MCF 10A (cell line): ENCODE results near the gene SMIM3. TPM values are rescaled to one million over a fixed set of nuclear protein-coding genes. Genes with fewer than 3 reads are reported as not detected.
"Not testable (repeated sequence)": the region's sequence is repeated elsewhere in the genome, so short reads cannot be mapped to it uniquely, and the experiment has no call there.

Experiments used
- BruUV-seq: library from RNA; stranded (reverse); fragments of 400-500 nt; replicated peaks from 2 replicates; lab custom pipeline; 2021; lab: Mats Ljungman, UMichigan
- CTCF ChIA-PET: fragments of 300-600 bp; sonication (Branson Sonifier 250); formaldehyde crosslinking; extraction: SDS; loops from one replicate; lab custom pipeline; 2021; ENCODE audit warnings: antibody characterized with exemption, inconsistent platforms; lab: Yijun Ruan, JAX
- POLR2A ChIA-PET: fragments of 300-600, 350-650 bp; sonication (Branson Sonifier 250); formaldehyde crosslinking; extraction: SDS; loops from one replicate; lab custom pipeline; 2020; ENCODE audit warnings: antibody characterized with exemption, inconsistent platforms; lab: Yijun Ruan, JAX
- DNase-seq: peaks from one replicate; pipeline ENCODE4 v3.0.0-alpha.2; 2018; ENCODE audit not compliant: unreplicated experiment
- H3K27ac Mint-ChIP-seq: one replicate; pipeline ENCODE4 v1.8.0; 2022; ENCODE audit warnings: mild to moderate bottlenecking, low read depth, mixed read lengths; ENCODE audit not compliant: unreplicated experiment
- H3K27me3 Mint-ChIP-seq: one replicate; pipeline ENCODE4 v1.8.0; 2022; ENCODE audit warnings: mixed read lengths; ENCODE audit not compliant: insufficient read depth, unreplicated experiment
- H3K36me3 Mint-ChIP-seq: one replicate; pipeline ENCODE4 v1.8.0; 2022; ENCODE audit warnings: mild to moderate bottlenecking, moderate library complexity, mixed read lengths; ENCODE audit not compliant: insufficient read depth, unreplicated experiment
- H3K4me1 Mint-ChIP-seq: one replicate; pipeline ENCODE4 v1.8.0; 2022; ENCODE audit warnings: mixed read lengths; ENCODE audit not compliant: insufficient read depth, unreplicated experiment
- H3K4me3 Mint-ChIP-seq: one replicate; pipeline ENCODE4 v1.8.0; 2022; ENCODE audit warnings: mild to moderate bottlenecking, moderate library complexity, mixed read lengths; ENCODE audit not compliant: unreplicated experiment
- H3K9me3 Mint-ChIP-seq: one replicate; pipeline ENCODE4 v1.8.0; 2022; ENCODE audit warnings: mixed read lengths; ENCODE audit not compliant: unreplicated experiment
- CTCF ChIP-seq: fragments of 200-600 bp; IDR thresholded peaks from one replicate; pipeline ENCODE4 v1.8.0; 2022; ENCODE audit warnings: antibody characterized with exemption, mild to moderate bottlenecking; ENCODE audit not compliant: unreplicated experiment
- intact Hi-C: fragments of 100-400 bp; cut with micrococcal nuclease; formaldehyde crosslinking; loops from 2 replicates; pipeline ENCODE4 v1.14.1; 2022
- total RNA-seq: library from RNA; stranded (reverse); gene quantifications from 2 replicates; pipeline ENCODE4 v1.2.3, GENCODE V29; 2022

Gene SMIM3
- total RNA-seq, 1 experiment from 2014 or later: 21.7 TPM

- no peak for TF ChIP-seq CTCF
- Mint-ChIP-seq H3K4me3 (no peak overlapping the region), H3K9me3 (peaks cover 2% of the 10 kb centered on the region), H3K27me3 (peaks cover 9% of the 10 kb centered on the region), H3K27ac (no peak overlapping the region), H3K4me1 (peaks cover 5% of the 10 kb centered on the region), H3K36me3 (no peaks in the 10 kb centered on the region)
- POLR2A ChIA-PET: interaction anchor here (0.9 kb wide), 1 partner anchor 27 kb away, joined by 3 read pairs; no protein-coding TSS in a partner anchor
- BruUV-seq: no TSS peak
- CTCF ChIA-PET: interaction anchor here (0.7 kb wide), 1 partner anchor 278 kb away, joined by 3 read pairs; no protein-coding TSS in a partner anchor
- no peak for DNase-seq
- intact Hi-C loops: no loop called here
These were observed 57.5 kb downstream of the SMIM3 start for GRCh38 chr5:150836064-150836463.

DNA sequence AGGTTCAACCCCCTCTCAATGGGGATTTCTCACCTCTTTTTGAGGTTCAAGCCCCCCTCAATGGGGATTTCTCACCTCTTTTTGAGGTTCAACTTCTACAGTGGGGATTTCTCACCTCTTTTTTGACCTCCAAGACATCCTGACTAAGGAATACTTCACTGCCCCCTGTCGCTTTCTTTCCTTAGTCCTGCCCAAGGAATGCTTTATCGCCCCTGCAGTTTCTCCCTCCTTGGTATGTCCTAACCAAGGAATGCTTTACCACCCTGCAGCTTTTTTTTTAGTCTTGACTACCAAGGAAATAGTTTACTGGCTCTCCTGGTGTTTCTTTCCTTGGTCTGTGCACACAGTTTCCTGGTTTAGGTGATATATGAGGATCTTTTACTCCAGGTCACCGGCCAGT lies 58.1 kb downstream of the SMIM3 start:
- no peak for DNase-seq
- ChIA-PET POLR2A (interaction anchor here (0.6 to 0.7 kb wide), 2 partner anchors 11 to 277 kb away, joined by 3 read pairs; no protein-coding TSS in a partner anchor), CTCF (interaction anchor here (0.6 to 0.7 kb wide), 2 partner anchors 166 to 277 kb away, joined by 3 read pairs; no protein-coding TSS in a partner anchor)
- H3K36me3 Mint-ChIP-seq: no peaks in the 10 kb centered on the region
- H3K9me3 Mint-ChIP-seq: no peaks in the 10 kb centered on the region
- H3K27ac Mint-ChIP-seq: no peak overlapping the region
- H3K4me1 Mint-ChIP-seq: peaks cover 5% of the 10 kb centered on the region
- BruUV-seq: no TSS peak
- no peak for TF ChIP-seq CTCF
- H3K4me3 Mint-ChIP-seq: no peak overlapping the region
- intact Hi-C loops: no loop called here
- peaks cover 15% of the 10 kb centered on the region for H3K27me3 Mint-ChIP-seq

DNA sequence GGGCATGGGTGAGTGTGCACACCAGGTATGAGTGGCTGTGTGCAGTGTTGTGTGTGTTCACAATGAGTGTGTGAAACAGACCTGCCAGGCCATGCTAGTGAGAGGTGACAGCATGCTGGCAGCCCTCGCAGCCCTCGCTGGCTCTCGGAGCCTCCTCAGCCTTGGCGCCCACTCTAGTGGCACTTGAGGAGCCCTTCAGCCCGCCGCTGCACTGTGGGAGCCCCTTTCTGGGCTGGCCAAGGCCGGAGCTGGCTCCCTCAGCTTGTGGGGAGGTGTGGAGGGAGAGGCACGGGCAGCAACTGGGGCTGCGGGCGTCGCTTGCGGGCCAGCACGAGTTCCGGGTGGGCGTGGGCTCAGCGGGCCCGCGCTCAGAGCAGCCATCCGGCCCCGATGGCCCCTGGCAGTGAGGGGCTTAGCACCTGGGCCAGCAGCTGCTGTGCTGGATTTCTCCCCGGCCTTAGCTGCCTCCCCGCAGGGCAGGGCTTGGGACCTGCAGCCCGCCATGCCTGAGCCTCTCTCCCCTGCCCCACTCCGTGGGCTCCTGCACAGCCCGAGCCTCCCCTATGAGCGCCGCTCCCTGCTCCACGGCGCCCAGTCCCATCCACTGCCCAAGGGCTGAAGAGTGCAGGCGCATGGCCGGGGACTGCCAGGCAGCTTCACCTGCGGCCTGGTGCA lies 66.8 kb downstream of the SMIM3 start:
- H3K27ac Mint-ChIP-seq, H3K9me3 Mint-ChIP-seq, DNase-seq, BruUV-seq, H3K36me3 Mint-ChIP-seq, H3K4me3 Mint-ChIP-seq, H3K4me1 Mint-ChIP-seq: not testable (repeated sequence)
- ChIA-PET CTCF (interaction anchor here (0.8 to 4.9 kb wide), 23 partner anchors 18 to 393 kb away, joined by 3 to 99 read pairs (median 5); partner anchors contain the start of genes RBM22 and SMIM3), POLR2A (interaction anchor here (0.9 to 3.3 kb wide), 6 partner anchors 13 to 285 kb away, joined by 3 to 26 read pairs (median 4); partner anchors contain the start of gene DCTN4)
- intact Hi-C loops: loop anchor here (10.0 kb wide), 1 partner anchor 319 kb away; no protein-coding TSS in a partner anchor
- peaks cover 13% of the 10 kb centered on the region for H3K27me3 Mint-ChIP-seq

DNA sequence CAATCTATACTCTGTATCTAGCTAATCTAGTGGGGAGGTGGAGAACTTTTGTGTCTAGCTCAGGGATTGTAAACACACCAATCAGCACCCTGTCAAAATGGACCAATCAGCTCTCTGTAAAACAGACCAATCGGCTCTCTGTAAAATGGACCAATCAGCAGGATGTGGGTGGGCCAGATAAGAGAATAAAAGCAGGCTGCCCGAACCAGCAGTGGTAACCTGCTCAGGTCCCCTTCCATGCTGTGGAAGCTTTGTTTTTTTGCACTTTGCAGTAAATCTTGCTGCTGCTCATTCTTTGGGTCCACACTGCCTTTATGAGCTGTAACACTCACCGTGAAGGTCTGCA lies 67.7 kb downstream of the SMIM3 start, which contains the start of gene IRGM:
Gene IRGM (plus strand): TSS at position 214 of the 346 bp plus-strand sequence. CDS start 1,603 bp downstream, outside the sequence.
- ChIA-PET CTCF (interaction anchor here (0.7 to 4.9 kb wide), 57 partner anchors 9 to 392 kb away, joined by 3 to 99 read pairs (median 5); partner anchors contain the start of genes MYOZ3, RBM22 and SMIM3), POLR2A (interaction anchor here (0.9 to 3.3 kb wide), 8 partner anchors 14 to 286 kb away, joined by 3 to 26 read pairs (median 4); partner anchors contain the start of gene DCTN4)
- not testable (repeated sequence) for H3K4me3 Mint-ChIP-seq, BruUV-seq, H3K36me3 Mint-ChIP-seq, DNase-seq, H3K9me3 Mint-ChIP-seq, H3K27me3 Mint-ChIP-seq, H3K27ac Mint-ChIP-seq, H3K4me1 Mint-ChIP-seq
- intact Hi-C loops: loop anchor here (10.0 kb wide), 1 partner anchor 319 kb away; no protein-coding TSS in a partner anchor

Other genes with a start within 250 kb of the SMIM3 start
- gene SYNPO, start 138.1 kb upstream of the SMIM3 start, total RNA-seq: 6.3 and 7.1 TPM in 2 replicates
- not detected in 2 replicates for gene MYOZ3, start 117.5 kb upstream of the SMIM3 start, total RNA-seq
- 66.0 and 66.9 TPM in 2 replicates for gene RBM22, start 77.7 kb upstream of the SMIM3 start, total RNA-seq
- 122 and 143 TPM in 2 replicates for gene DCTN4, start 19.7 kb upstream of the SMIM3 start, total RNA-seq
- gene IRGM, start 67.8 kb downstream of the SMIM3 start, total RNA-seq: not detected in 2 replicates
- gene ZNF300, start 126.2 kb downstream of the SMIM3 start, total RNA-seq: 14.6 and 15.4 TPM in 2 replicates
- gene GPX3, start 241.8 kb downstream of the SMIM3 start, total RNA-seq: not detected in 2 replicates